ENCODE measurements around the gene SEC11A.

Gene SEC11A

GRCh38 chr15:84716036-84716732 lies at the start of gene SEC11A:
Gene SEC11A, minus strand, starts transcription at chr15:84716139. Its CDS starts 64 bp downstream, at chr15:84716075.
- Histone ChIP-seq H3K36me3 (replicated peaks; ENCODE audit: insufficient read depth, low read length) (no peaks in the 10 kb centered on the region), H3K9me2 (replicated peaks; ENCODE audit: insufficient read depth, low read length) (no peaks in the 10 kb centered on the region), H3K9ac (ENCODE audit: low read length) (peak within 1 kb of the TSS; percentile 82), H2AFZ (ENCODE audit: low read length) (peak within 1 kb of the TSS; percentile 82), H3K79me2 (ENCODE audit: low read length) (peaks cover 47% of the 10 kb centered on the region), H3K27ac (ENCODE audit: low read length) (peak within 1 kb of the TSS; percentile 76; the same call in 1 of the 2 replicates), H3K9me3 (replicated peaks; ENCODE audit: insufficient read depth, low read length) (no peaks in the 10 kb centered on the region), H3K4me2 (ENCODE audit: low read depth, low read length) (peak within 1 kb of the TSS; percentile 79), H3K27me3 (replicated peaks; ENCODE audit: insufficient read depth, low read length) (no peaks in the 10 kb centered on the region), H3K4me3 (ENCODE audit: low read length) (peak within 1 kb of the TSS; percentile 89), H3F3A (ENCODE audit: insufficient read depth, low read length) (peaks cover 16% of the 10 kb centered on the region; the same call in 1 of the 2 replicates), H3K4me1 (ENCODE audit: low read length) (peaks cover 14% of the 10 kb centered on the region), H4K20me1 (ENCODE audit: insufficient read depth, low read length) (no peaks in the 10 kb centered on the region)
- no peak for TF ChIP-seq CTCF (IDR thresholded peaks at IDR 0.05; ENCODE audit: low read length)
- TF ChIP-seq EZH2phosphoT487 (IDR thresholded peaks at IDR 0.05; ENCODE audit: low read length), result no peak
- no peak for TF ChIP-seq EZH2 (optimal IDR thresholded peaks at IDR 0.05; ENCODE audit: low read depth, low read length)
- DNase-seq, result peak; percentile 96

DNA sequence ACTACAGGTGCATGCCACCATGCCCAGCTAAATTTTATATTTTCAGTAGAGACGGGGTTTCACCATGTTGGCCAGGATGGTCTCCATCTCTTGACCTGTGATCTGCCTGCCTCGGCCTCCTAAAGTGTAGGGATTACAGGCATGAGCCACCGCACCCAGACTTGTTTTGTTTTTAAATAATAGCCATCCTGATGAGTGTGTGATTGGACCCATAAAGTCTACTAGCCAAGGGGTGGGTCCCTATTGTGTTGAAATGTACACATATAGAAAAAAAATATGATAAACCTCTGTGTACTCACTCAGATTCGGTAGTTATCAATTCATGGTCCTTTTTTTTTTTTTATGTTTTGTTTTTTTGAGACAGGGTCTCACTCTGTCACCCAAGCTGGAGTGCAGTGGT lies 49.7 kb upstream of the SEC11A start:
- H3K27me3 ChIP-seq (replicated peaks; ENCODE audit: insufficient read depth, low read length), result no peaks in the 10 kb centered on the region
- H3K9ac ChIP-seq (ENCODE audit: low read length), result no peak overlapping the region
- H3K27ac ChIP-seq (ENCODE audit: low read length), result no peak overlapping the region
- peaks cover 19% of the 10 kb centered on the region for H4K20me1 ChIP-seq (ENCODE audit: insufficient read depth, low read length)
- peaks cover 100% of the 10 kb centered on the region for H3K79me2 ChIP-seq (ENCODE audit: low read length)
- TF ChIP-seq EZH2 (optimal IDR thresholded peaks at IDR 0.05; ENCODE audit: low read depth, low read length) (no peak), CTCF (IDR thresholded peaks at IDR 0.05; ENCODE audit: low read length) (no peak), EZH2phosphoT487 (IDR thresholded peaks at IDR 0.05; ENCODE audit: low read length) (no peak)
- H3K9me3 ChIP-seq (replicated peaks; ENCODE audit: insufficient read depth, low read length), result no peaks in the 10 kb centered on the region
- peaks cover 7% of the 10 kb centered on the region for H3F3A ChIP-seq (ENCODE audit: insufficient read depth, low read length)
- H2AFZ ChIP-seq (ENCODE audit: low read length), result no peak overlapping the region
- H3K4me2 ChIP-seq (ENCODE audit: low read depth, low read length), result no peak overlapping the region
- H3K36me3 ChIP-seq (replicated peaks; ENCODE audit: insufficient read depth, low read length), result no peaks in the 10 kb centered on the region; the same call in 1 of the 2 replicates
- no peak for DNase-seq
- H3K9me2 ChIP-seq (replicated peaks; ENCODE audit: insufficient read depth, low read length), result no peaks in the 10 kb centered on the region
- H3K4me1 ChIP-seq (ENCODE audit: low read length), result peaks cover 15% of the 10 kb centered on the region
- H3K4me3 ChIP-seq (ENCODE audit: low read length), result no peak overlapping the region

- no peak overlapping the region for H3K4me2 ChIP-seq (ENCODE audit: low read depth, low read length)
- no peaks in the 10 kb centered on the region; the same call in 1 of the 2 replicates for H3K36me3 ChIP-seq (replicated peaks; ENCODE audit: insufficient read depth, low read length)
- H3K9me3 ChIP-seq (replicated peaks; ENCODE audit: insufficient read depth, low read length), result no peaks in the 10 kb centered on the region
- peaks cover 100% of the 10 kb centered on the region for H3K79me2 ChIP-seq (ENCODE audit: low read length)
- no peak for DNase-seq
- no peak overlapping the region for H2AFZ ChIP-seq (ENCODE audit: low read length)
- TF ChIP-seq EZH2 (optimal IDR thresholded peaks at IDR 0.05; ENCODE audit: low read depth, low read length), result no peak
- TF ChIP-seq EZH2phosphoT487 (IDR thresholded peaks at IDR 0.05; ENCODE audit: low read length), result no peak
- TF ChIP-seq CTCF (IDR thresholded peaks at IDR 0.05; ENCODE audit: low read length), result no peak
- peaks cover 13% of the 10 kb centered on the region for H3F3A ChIP-seq (ENCODE audit: insufficient read depth, low read length)
- H3K4me3 ChIP-seq (ENCODE audit: low read length), result no peak overlapping the region
- no peak overlapping the region for H3K9ac ChIP-seq (ENCODE audit: low read length)
- no peak overlapping the region for H3K27ac ChIP-seq (ENCODE audit: low read length)
- H4K20me1 ChIP-seq (ENCODE audit: insufficient read depth, low read length), result peaks cover 25% of the 10 kb centered on the region
- H3K27me3 ChIP-seq (replicated peaks; ENCODE audit: insufficient read depth, low read length), result no peaks in the 10 kb centered on the region
- no peaks in the 10 kb centered on the region for H3K9me2 ChIP-seq (replicated peaks; ENCODE audit: insufficient read depth, low read length)
- H3K4me1 ChIP-seq (ENCODE audit: low read length), result peaks cover 21% of the 10 kb centered on the region
Measured at GRCh38 chr15:84764989-84765388, 49.0 kb upstream of the SEC11A start.

Measured in MM.1S (cell line).